Ecto neural progenitor cell (in vitro differentiated cells): ENCODE results near the gene CT45A9.
"Not testable (repeated sequence)": the region's sequence is repeated elsewhere in the genome, so short reads cannot be mapped to it uniquely, and the experiment has no call there.

ENCODE experiments used
- DNase-seq: peaks from one replicate; pipeline ENCODE4 v3.0.0-alpha.2; 2018; ENCODE audit warnings: low spot score

CT45A9 gene

GRCh38 chrX:135871712-135872111 lies at the start of gene CT45A9:
TSS of gene CT45A9 (minus strand) at chrX:135871812. CDS start at chrX:135868061, 3,751 bp downstream.
- not testable (repeated sequence) for DNase-seq

- not testable (repeated sequence) for DNase-seq
Measured at GRCh38 chrX:135920516-135920915, 48.9 kb upstream of the CT45A9 start.

- DNase-seq, result no peak
Measured at GRCh38 chrX:135914404-135914803, 42.8 kb upstream of the CT45A9 start.

GRCh38 chrX:135910251-135910650 lies 38.6 kb upstream of the CT45A9 start:
- no peak for DNase-seq

GRCh38 chrX:135893294-135893817 lies 21.7 kb upstream of the CT45A9 start, which contains the start of the genes CT45A10 and SAGE1:
TSS of gene CT45A10 (minus strand) at chrX:135893444. CDS start at chrX:135885344, 8,100 bp downstream.
TSS of gene SAGE1 (plus strand) at chrX:135893716. CDS start at chrX:135896243, 2,527 bp downstream.
- DNase-seq, result no peak

GRCh38 chrX:135892781-135893180 lies 21.2 kb upstream of the CT45A9 start:
- DNase-seq, result no peak

GRCh38 chrX:135890087-135890585 lies 18.5 kb upstream of the CT45A9 start:
- DNase-seq, result no peak

- DNase-seq, result not testable (repeated sequence)
Measured at GRCh38 chrX:135888976-135889375, 17.4 kb upstream of the CT45A9 start.

GRCh38 chrX:135888230-135888629 lies 16.6 kb upstream of the CT45A9 start:
- not testable (repeated sequence) for DNase-seq

GRCh38 chrX:135882741-135883140 lies 11.1 kb upstream of the CT45A9 start:
- DNase-seq, result not testable (repeated sequence)

GRCh38 chrX:135854438-135854837 lies 17.2 kb downstream of the CT45A9 start, which contains the start of gene CT45A8:
TSS of gene CT45A8 (minus strand) at chrX:135854538. CDS start at chrX:135850783, 3,755 bp downstream.
- not testable (repeated sequence) for DNase-seq

GRCh38 chrX:135837180-135837579 lies 34.4 kb downstream of the CT45A9 start, which contains the start of gene CT45A7:
TSS of gene CT45A7 (minus strand) at chrX:135837280. CDS start at chrX:135833533, 3,747 bp downstream.
- not testable (repeated sequence) for DNase-seq

GRCh38 chrX:135819912-135820311 lies 51.7 kb downstream of the CT45A9 start, which contains the start of gene CT45A2:
TSS of gene CT45A2 (minus strand) at chrX:135820012. CDS start at chrX:135816265, 3,747 bp downstream.
- DNase-seq, result not testable (repeated sequence)
